Rectal smooth muscle tissue (tissue), 1 donor: ENCODE data around the gene NPAS1.

ENCODE experiments used
- H3K27ac ChIP-seq: one replicate; pipeline ENCODE4 v1.7.0; 2013; ENCODE audit warnings: low read depth, low read length, inconsistent platforms
- H3K27me3 ChIP-seq: one replicate; pipeline ENCODE4 v1.7.0; 2013; ENCODE audit warnings: low read length; ENCODE audit not compliant: control insufficient read depth, insufficient read depth
- H3K36me3 ChIP-seq: one replicate; pipeline ENCODE4 v1.7.0; 2013; ENCODE audit warnings: low read length; ENCODE audit not compliant: control insufficient read depth, insufficient read depth
- H3K4me1 ChIP-seq: one replicate; pipeline ENCODE4 v1.7.0; 2013; ENCODE audit warnings: low read length; ENCODE audit not compliant: control insufficient read depth, insufficient read depth
- H3K4me3 ChIP-seq: one replicate; pipeline ENCODE4 v1.7.0; 2013; ENCODE audit warnings: low read length
- H3K9ac ChIP-seq: one replicate; pipeline ENCODE4 v1.7.0; 2013; ENCODE audit warnings: low read length

The NPAS1 gene

DNA sequence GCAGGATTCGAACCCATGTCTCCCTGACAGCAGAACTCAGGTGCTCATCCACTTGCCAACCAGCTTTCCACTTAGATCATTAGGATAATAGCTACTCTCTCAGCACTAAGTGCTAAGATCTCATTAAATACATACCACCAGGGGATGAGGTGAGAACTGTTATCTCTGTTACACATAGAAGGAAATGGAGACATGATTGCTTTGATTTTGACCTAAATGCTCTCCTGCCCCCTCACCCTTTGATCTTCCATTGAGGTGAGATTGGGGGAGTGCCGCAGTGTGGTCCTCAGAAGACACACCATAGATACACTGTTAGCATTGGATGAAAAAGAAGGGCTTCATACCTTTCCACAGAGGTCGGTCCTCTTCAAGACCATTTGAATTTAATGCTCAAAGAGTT lies 38.9 kb upstream of the NPAS1 start:
- H3K36me3 ChIP-seq, result no peaks in the 10 kb centered on the region
- no peak overlapping the region for H3K27ac ChIP-seq
- no peak overlapping the region for H3K4me3 ChIP-seq
- H3K27me3 ChIP-seq, result no peaks in the 10 kb centered on the region
- no peak overlapping the region for H3K9ac ChIP-seq
- peaks cover 43% of the 10 kb centered on the region for H3K4me1 ChIP-seq

DNA sequence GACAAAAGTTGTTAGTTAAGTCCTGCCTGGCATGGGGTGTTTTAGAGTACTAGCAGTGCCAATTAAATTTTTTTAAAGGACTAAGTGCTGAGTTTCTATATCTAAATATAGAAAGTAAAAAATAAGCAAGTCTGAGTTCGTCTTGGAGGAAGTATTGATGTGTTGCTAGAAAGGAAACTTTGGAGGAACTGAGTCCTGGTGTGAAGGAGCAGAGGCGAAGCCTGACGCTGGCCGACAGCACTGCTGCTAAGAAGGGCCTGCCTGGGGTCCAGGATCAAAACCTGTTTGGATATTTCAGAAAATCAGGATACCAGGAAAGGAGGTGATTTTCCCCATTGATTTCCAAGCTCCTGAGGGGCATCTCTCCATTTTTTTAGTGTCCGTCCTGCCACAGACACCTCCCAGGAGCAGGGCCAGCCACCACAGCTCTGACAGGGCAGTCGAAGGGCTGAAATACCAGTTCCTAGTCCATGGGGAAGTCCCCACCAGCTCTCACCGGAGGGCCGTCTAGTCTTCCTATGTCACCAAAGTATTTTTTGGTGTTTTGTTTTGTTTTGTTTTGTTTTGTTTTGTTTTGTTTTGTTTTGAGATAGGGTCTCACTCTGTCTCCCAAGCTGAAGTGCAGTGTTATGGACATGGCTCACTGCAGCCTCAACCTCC lies 38.2 kb upstream of the NPAS1 start:
- H3K27me3 ChIP-seq, result no peaks in the 10 kb centered on the region
- no peak overlapping the region for H3K4me3 ChIP-seq
- H3K27ac ChIP-seq, result no peak overlapping the region
- no peak overlapping the region for H3K9ac ChIP-seq
- H3K4me1 ChIP-seq, result peaks cover 36% of the 10 kb centered on the region
- H3K36me3 ChIP-seq, result no peaks in the 10 kb centered on the region

DNA sequence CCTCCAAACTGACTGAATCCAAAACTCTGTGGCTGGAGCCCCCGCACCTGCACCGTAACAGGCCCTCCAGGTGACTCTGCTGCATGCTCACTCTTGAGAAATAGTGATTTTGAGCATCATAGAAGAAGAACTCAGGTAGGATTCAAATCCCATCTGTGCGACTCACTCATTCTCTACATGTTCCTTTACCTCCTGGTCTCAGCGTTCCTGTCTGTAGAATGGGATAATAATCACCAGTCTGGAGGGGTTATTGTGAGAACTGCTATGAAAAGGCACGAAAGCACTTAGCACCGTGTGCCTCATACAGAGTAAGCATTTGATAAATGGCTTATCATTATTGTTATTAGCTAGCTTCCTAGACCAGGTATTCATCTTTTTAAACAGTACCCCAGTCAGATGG lies 36.5 kb upstream of the NPAS1 start:
- Histone ChIP-seq H3K4me3 (no peak overlapping the region), H3K36me3 (no peaks in the 10 kb centered on the region), H3K4me1 (peaks cover 19% of the 10 kb centered on the region), H3K9ac (no peak overlapping the region), H3K27me3 (no peaks in the 10 kb centered on the region), H3K27ac (no peak overlapping the region)

DNA sequence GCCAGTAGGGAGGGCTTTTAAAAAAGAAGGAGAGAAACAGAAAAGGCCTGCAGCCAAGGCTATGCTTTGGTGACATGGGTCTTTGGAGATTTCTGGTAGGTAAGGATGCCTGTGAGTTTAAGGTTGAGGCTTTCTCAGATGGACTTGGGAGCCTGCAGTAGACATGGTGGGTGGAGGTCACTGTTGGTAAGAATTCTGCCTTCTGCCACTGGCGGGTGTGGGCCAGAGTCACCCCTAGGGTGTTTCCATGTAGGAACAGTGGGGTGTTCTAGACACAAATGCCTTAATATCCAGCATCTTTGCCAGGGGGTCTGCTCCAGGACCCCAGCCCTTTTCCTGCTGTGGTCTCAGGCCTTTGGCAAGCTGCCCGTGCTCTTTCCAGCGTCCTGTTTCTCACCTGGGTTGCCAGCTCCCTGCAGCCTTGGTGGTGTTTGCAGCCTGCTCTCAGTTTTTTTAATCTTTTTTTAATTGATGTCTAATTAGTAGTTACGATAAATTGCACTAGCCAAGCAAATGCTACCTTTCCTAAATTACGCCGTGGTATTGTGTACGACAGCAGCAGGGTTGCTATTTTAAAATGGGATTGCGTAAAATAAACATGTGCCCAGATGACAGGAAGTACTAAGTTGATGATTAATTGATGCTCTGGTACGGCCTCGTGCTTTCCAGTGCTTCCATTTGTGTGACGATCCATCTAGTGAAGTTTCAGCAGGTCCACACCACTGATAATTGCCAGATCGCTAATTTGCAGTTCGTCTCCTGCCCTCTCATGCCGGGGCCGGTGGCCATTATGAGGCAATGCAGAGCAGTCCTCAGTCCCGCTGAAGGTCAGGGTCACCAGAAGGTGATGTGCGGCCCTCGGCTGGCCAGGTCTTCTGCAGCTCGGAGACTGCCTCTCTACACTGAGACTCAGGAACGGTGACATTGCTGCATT lies 35.3 kb upstream of the NPAS1 start:
- Histone ChIP-seq H3K27ac (no peak overlapping the region), H3K4me1 (peaks cover 17% of the 10 kb centered on the region), H3K9ac (no peak overlapping the region), H3K27me3 (no peaks in the 10 kb centered on the region), H3K36me3 (no peaks in the 10 kb centered on the region), H3K4me3 (no peak overlapping the region)

DNA sequence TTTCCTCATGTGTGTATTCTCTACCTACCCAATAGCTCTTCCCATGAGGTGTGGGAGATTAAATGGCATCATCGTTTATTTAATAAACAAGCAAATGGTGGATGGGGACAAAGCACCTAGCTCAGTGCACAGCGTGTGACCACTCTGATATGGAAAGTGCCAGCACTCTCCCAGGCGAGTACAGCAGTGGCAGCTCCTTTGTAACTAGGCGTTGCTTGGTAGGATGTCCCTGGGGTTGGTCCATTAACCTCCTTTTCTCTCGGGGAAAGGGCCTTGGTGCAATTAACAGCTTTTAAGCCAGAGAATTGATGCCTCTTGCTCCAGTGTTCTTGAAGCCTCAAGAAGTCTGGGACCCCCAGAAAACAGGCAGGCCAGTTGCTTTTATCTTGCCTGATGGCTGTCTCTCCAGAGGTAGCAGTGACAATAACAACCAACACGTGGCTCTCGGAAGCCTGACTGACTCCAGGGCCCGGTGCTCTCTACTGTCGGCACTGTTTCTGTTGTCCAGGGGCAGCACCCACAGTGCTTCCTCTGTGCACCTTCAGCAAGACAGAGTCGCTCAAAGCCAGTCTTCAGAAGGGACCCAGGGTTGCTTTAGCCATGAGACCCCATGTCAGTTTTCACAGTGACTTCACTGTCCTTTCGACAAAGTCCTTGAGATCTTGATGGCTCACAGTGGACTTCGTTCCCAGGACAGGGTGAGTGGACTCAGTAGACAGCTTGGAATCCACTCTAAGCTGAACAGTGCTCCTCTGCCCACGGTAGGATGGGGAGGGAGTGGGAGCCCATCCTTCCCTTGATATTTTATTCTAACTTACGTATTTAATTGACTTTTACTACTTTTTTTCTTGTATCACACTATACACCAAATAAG lies 33.9 kb upstream of the NPAS1 start:
- peaks cover 17% of the 10 kb centered on the region for H3K4me1 ChIP-seq
- H3K27me3 ChIP-seq, result no peaks in the 10 kb centered on the region
- H3K9ac ChIP-seq, result no peak overlapping the region
- no peak overlapping the region for H3K27ac ChIP-seq
- H3K4me3 ChIP-seq, result no peak overlapping the region
- H3K36me3 ChIP-seq, result peaks cover 6% of the 10 kb centered on the region

DNA sequence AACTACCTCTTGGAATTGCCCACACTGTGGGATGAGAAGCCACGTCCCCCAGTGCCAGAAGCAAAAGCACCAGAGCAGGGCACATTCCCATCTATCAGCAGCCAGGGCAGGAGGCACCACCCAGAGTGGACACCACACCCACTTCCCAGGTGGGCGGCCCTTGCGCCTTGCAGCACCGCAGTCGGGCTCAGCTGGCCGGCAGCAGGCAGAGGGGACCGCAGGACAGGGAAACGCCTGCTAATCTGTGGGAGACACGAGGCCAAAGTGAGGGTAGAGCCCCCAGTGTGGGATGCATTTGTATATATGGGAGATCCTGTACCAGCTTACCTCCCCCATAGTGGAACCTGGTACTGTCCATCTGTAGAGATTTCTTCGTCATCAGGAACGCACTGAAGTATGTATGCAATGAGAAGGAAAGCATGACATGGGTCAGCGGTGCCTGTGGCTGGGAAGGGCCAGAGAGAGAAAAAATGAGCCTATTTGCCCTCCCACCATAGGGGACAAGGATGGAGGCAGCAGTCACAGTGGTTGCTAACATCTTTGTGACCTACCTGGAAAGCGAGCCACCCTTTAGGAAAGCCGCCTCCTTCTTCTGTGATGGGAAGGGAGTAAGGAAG lies 30.9 kb upstream of the NPAS1 start:
- no peak overlapping the region for H3K9ac ChIP-seq
- H3K4me3 ChIP-seq, result no peak overlapping the region
- peaks cover 13% of the 10 kb centered on the region for H3K4me1 ChIP-seq
- peaks cover 16% of the 10 kb centered on the region for H3K36me3 ChIP-seq
- no peaks in the 10 kb centered on the region for H3K27me3 ChIP-seq
- no peak overlapping the region for H3K27ac ChIP-seq

DNA sequence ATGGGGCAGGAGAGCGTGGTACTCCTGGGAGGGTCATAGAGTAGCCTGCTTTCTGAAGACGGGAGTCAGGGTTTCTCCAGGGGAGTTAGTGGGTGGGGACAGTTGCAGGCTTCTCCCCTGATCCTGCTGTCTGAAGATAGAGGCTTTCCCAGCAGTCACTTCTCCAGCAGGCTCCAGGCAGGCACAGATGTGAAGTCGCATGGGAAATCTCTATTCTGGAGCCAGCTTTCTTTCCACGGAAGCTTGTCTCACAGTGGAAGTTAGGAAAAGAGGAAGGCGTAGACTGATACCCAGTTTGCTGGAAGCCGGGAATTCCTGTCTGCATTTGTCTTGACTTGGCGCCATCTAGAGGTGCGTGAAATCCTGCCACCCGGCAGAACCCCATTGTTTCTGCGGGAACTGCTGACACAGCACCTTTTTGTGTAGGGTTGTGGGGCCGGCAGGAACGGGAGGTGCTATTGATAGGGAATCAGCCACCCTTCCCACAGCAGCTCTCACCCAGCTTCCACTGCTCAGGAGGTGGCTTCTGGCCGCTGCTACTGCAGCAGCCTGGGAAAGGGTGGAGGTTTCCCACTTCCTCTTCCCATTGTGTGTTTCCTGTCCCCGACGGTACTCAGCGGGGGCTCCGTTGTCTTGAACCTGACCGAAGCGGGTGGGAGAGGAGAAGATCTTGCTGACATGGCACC lies 28.5 kb upstream of the NPAS1 start:
- Histone ChIP-seq H3K9ac (no peak overlapping the region), H3K27ac (no peak overlapping the region)

DNA sequence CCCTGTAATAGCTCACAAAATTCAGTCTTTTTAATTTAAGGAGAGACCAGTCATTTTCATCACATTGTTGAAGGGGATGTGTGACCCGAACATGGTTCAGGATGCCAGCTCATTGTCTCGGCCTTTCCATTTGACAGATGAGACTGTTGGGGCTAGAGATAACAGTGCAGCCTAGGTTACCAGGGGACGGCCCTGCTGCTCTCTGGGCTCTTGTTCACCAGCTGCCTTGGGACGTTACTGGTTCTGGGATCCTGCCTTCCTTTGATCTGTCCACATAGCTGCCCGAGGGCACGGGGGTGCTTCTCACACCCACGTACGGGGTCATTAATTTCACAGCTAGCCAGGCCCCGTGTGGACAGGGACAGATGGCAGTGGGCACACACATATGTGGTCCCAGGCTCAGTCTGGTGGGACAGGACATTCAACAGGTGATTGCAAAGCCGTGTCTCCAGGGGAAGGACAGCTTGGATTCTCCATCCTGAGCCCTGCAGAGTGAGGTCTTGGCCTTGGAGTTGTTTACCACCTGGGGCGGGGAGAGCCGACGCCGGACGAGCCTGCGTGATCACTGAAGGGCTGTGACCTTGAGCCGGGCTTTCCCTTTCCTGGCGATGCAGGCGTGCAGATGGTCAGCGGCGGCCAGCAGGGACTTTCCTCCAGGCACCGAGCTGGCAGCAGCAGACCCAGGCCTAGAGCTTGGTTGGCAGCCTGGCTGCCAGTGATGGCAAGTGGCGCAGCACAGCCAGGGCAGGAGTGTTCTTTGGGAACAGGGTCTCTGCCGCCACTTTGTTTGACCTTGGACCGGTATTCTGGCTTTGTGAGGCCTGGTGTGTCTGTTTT lies 26.7 kb upstream of the NPAS1 start:
- Histone ChIP-seq H3K27me3 (no peaks in the 10 kb centered on the region), H3K9ac (no peak overlapping the region), H3K4me3 (no peak overlapping the region), H3K27ac (no peak overlapping the region), H3K36me3 (peaks cover 19% of the 10 kb centered on the region), H3K4me1 (peaks cover 3% of the 10 kb centered on the region)

More for the DNA sequence above, 28.5 kb upstream of the NPAS1 start:
- Histone ChIP-seq H3K27me3 (no peaks in the 10 kb centered on the region), H3K4me3 (no peak overlapping the region), H3K36me3 (peaks cover 16% of the 10 kb centered on the region), H3K4me1 (peaks cover 3% of the 10 kb centered on the region)

DNA sequence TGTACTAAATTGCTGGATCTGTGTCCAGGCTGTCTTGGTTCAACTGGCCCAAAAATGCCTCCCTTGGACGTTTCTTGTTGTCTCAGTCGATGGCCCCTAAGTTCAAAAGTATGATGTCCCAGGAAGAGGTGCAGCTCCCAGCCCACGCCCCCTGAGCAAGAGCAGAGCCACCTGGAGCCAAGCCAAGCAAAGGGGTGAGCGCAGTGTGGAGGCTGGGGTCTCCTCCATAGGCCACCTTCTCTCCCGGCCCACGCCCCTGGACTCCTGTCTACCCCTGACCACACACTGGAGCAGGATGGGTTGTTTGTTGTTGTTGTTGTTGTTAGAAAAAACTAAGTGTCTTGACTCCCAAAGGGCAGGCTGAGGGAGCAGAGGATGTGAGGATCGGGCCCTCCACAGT lies 26.0 kb upstream of the NPAS1 start:
- peaks cover 19% of the 10 kb centered on the region for H3K36me3 ChIP-seq
- H3K9ac ChIP-seq, result no peak overlapping the region
- H3K27me3 ChIP-seq, result no peaks in the 10 kb centered on the region
- no peak overlapping the region for H3K27ac ChIP-seq
- no peak overlapping the region for H3K4me3 ChIP-seq
- peaks cover 3% of the 10 kb centered on the region for H3K4me1 ChIP-seq

DNA sequence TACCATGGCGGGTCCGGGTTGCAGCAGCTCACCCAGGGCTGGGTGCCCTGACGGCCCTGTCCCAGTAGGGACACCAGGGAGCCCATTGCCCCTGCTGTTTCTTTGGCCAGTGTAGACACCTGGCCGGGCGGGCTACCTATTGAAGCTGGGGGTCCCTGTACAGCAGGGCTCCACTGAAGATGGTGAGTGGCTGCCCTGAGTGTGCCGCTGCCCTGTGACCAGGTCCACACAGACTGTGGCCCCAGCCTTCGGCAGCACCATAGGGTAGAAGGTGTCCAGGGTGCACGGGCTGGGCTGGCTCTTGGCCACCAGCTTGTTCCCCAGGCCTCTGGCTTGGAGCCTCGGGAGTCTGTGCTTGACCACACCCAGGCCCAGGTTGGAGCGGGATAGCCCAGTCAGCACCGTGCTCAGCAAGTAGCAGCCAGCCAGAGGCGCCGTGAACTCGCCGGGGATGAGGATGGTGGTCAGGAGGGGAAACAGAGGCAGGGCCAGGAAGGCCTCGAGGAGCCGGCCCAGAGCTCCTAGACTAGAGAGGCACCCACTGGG lies 25.4 kb upstream of the NPAS1 start:
- no peak overlapping the region for H3K9ac ChIP-seq
- H3K27ac ChIP-seq, result no peak overlapping the region
- no peak overlapping the region for H3K4me3 ChIP-seq
- no peaks in the 10 kb centered on the region for H3K27me3 ChIP-seq
- H3K4me1 ChIP-seq, result peaks cover 3% of the 10 kb centered on the region
- H3K36me3 ChIP-seq, result peaks cover 21% of the 10 kb centered on the region

DNA sequence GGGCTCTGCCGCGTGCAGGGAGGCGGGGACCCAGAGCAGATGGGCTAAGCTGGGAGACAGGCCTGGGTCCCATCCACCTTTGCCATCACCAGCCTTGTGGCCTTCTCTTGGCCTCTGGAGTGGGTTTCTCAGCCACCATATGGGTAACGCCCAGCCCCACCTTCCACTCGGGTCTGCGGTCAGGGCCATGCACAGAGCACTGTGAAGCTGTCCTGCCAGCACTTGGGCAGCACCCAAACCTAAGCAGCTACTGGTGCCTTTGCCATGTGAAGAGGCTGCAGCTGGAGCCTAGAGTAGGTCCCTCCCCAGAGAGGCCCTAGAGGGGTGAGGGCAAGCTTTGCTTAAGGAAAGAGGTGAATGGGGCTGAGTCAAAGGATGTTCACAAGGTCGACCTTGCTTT lies 24.1 kb upstream of the NPAS1 start:
- Histone ChIP-seq H3K27me3 (no peaks in the 10 kb centered on the region), H3K36me3 (peaks cover 24% of the 10 kb centered on the region), H3K4me3 (no peak overlapping the region), H3K4me1 (peaks cover 3% of the 10 kb centered on the region), H3K9ac (no peak overlapping the region), H3K27ac (no peak overlapping the region)
